ENCODE measurements around the gene AGBL1.
"Not testable (repeated sequence)": the region's sequence is repeated elsewhere in the genome, so short reads cannot be mapped to it uniquely, and the experiment has no call there.

Gene AGBL1

DNA sequence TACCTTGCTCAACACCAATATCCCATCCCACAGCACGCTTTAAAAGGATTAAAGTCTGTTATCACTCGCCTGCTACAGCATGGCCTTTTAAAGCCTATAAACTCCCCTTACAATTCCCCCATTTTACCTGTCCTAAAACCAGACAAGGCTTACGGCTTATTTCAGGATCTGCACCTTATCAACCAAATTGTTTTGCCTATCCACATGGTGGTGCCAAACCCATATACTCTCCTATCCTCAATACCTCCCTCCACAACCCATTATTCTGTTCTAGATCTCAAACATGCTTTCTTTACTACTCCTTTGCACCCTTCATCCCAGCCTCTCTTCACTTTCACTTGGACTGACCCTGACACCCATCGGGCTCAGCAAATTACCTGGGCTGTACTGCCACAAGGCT, 962.9 kb downstream of the AGBL1 start:
- not testable (repeated sequence) for DNase-seq (ENCODE audit: low read depth in 3 of 3, low spot score in 1 of 3)

GRCh38 chr15:87045746-87046145, 966.1 kb downstream of the AGBL1 start:
- DNase-seq (ENCODE audit: low read depth in 3 of 3, low spot score in 1 of 3), result no peak

- no peak for DNase-seq (ENCODE audit: low read depth in 3 of 3, low spot score in 1 of 3)
Observed at GRCh38 chr15:87047203-87047965, 967.7 kb downstream of the AGBL1 start.

All from stimulated activated CD4-positive, alpha-beta T cell treated with anti-CD3 and anti-CD28 coated beads, TNF-alpha, amount 100 ng/mL, for 1 hour (primary cell).